NCI-H2171 (cell line): ENCODE results near the gene UBE3B.

ENCODE experiments used
- DNase-seq: peaks from one replicate; lab custom pipeline; 2025; lab: John Stamatoyannopoulos, UW

Gene UBE3B

GRCh38 chr12:109573914-109574244, 96.4 kb downstream of the UBE3B start:
- no peak for DNase-seq

GRCh38 chr12:109575683-109576082, 98.2 kb downstream of the UBE3B start:
- DNase-seq: no peak

- DNase-seq: no peak
These were observed 99.9 kb downstream of the UBE3B start for GRCh38 chr12:109577311-109577710.

- no peak for DNase-seq
These were observed 101.0 kb downstream of the UBE3B start for GRCh38 chr12:109578330-109578927.

GRCh38 chr12:109579639-109580038, 102.2 kb downstream of the UBE3B start:
- no peak for DNase-seq

GRCh38 chr12:109580272-109580671, 102.8 kb downstream of the UBE3B start:
- no peak for DNase-seq

- DNase-seq: peak; percentile 88
These were observed 103.4 kb downstream of the UBE3B start for GRCh38 chr12:109580684-109581333.

- DNase-seq: no peak
These were observed 103.9 kb downstream of the UBE3B start for GRCh38 chr12:109581334-109581691.

- no peak for DNase-seq
These were observed 104.4 kb downstream of the UBE3B start for GRCh38 chr12:109581856-109582255.

GRCh38 chr12:109582636-109583035, 105.2 kb downstream of the UBE3B start:
- no peak for DNase-seq

- DNase-seq: no peak
These were observed 106.3 kb downstream of the UBE3B start for GRCh38 chr12:109583733-109584132.
